ENCODE data around the gene PTGES3. TPM values are rescaled to one million over a fixed set of nuclear protein-coding genes. Genes with fewer than 3 reads are reported as not detected.

PTGES3 gene
- 435 and 449 TPM in 2 replicates for total RNA-seq (2021)
- long read RNA-seq, transcript PTGES3-204 (7 exons, 1,017 nt), result minor isoform, 67 of 5,015 reads
- long read RNA-seq, transcript PTGES3-202 (7 exons, 1,547 nt), result minor isoform, 118 of 5,015 reads
- long read RNA-seq, transcript PTGES3-201 (8 exons, 1,920 nt), result major isoform, 4,538 of 5,015 reads
- long read RNA-seq, transcript PTGES3-207 (9 exons, 2,077 nt), result minor isoform, 37 of 5,015 reads
- long read RNA-seq, partial matches to known transcripts, result 38 of 5,015 reads
- long read RNA-seq, other reads (novel, unspliced or antisense), result 217 of 5,015 reads

DNA sequence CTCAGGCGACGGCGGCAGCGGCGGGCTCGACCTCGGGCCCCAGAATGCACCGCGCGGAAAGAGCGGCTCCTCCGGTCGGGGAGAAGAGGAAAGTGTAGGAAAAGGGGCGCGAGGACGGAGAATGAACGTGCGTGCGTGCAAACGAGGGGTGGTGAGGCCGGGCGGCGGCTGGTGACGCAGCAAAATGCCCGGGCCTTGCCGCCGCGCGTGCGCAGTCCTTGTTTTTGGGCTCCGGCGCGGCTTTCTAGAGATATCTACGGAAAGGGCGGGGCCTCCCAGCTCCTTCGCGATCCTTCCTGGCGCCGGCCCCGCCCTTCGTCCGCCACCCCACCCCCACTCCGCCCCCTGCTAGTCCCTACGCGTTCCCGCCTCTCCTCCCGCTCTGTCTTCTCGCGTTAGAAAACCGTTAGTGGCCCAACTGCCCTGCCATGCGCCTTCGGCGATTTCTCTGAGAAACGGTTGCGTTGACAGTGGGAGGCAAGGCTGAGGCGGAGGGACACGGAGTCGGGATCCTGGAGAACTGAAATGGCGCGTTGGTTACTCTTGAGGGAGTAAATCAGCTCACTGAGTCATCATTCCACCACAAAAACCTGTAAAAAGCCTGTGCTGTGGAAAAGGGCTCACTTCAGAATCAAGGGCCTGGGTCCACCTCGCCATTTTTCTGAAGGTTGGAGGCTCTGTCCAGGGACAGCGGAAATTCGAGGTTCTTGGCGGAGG lies at the start of gene PTGES3:
TSS of gene PTGES3 (minus strand) at position 156 of the 717 bp plus-strand sequence. CDS start 285 bp downstream, outside the sequence.
- H2BK12ac ChIP-seq (ENCODE audit: insufficient read length, low read depth, low read length), result peak within 1 kb of the TSS; percentile 40
- H4K91ac ChIP-seq (ENCODE audit: insufficient read length, low read depth, low read length), result no peak within 1 kb of the TSS
- H3K23ac ChIP-seq (ENCODE audit: insufficient read length, low read depth, low read length), result no peak within 1 kb of the TSS
- TF ChIP-seq, protein P1, sequence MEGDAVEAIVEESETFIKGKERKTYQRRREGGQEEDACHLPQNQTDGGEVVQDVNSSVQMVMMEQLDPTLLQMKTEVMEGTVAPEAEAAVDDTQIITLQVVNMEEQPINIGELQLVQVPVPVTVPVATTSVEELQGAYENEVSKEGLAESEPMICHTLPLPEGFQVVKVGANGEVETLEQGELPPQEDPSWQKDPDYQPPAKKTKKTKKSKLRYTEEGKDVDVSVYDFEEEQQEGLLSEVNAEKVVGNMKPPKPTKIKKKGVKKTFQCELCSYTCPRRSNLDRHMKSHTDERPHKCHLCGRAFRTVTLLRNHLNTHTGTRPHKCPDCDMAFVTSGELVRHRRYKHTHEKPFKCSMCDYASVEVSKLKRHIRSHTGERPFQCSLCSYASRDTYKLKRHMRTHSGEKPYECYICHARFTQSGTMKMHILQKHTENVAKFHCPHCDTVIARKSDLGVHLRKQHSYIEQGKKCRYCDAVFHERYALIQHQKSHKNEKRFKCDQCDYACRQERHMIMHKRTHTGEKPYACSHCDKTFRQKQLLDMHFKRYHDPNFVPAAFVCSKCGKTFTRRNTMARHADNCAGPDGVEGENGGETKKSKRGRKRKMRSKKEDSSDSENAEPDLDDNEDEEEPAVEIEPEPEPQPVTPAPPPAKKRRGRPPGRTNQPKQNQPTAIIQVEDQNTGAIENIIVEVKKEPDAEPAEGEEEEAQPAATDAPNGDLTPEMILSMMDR (conservative IDR thresholded peaks at IDR 0.05), result no peak
- H3K9ac ChIP-seq (ENCODE audit: extremely low read depth, insufficient read length, low read length), result peak within 1 kb of the TSS; percentile 95
- no peaks in the 10 kb centered on the region for H3K27me3 Mint-ChIP-seq (ENCODE audit: low read depth)
- H3K36me3 Mint-ChIP-seq (ENCODE audit: insufficient read depth in 1 of 3, low read depth in 3 of 3), result peaks cover 29 to 34% (median 33%) of the 10 kb centered on the region in 3 experiments
- no peak within 1 kb of the TSS for H4K8ac ChIP-seq (replicated peaks; ENCODE audit: insufficient read length, low read depth, low read length)
- peaks cover 15 to 24% of the 10 kb centered on the region in 2 experiments for H3K4me1 Mint-ChIP-seq
- peak within 1 kb of the TSS; percentile 27 for H2BK5ac ChIP-seq (ENCODE audit: insufficient read length, low read length)
- no peaks in the 10 kb centered on the region for H3K27me3 ChIP-seq (ENCODE audit: insufficient read depth, low read length)
- H3K79me1 ChIP-seq (ENCODE audit: insufficient read depth, low read depth, low read length, poor library complexity, severe bottlenecking), result no peaks in the 10 kb centered on the region
- H2BK120ac ChIP-seq (ENCODE audit: low read depth, low read length, poor library complexity, severe bottlenecking), result peak within 1 kb of the TSS; percentile 90
- peak within 1 kb of the TSS; percentile 96 for H3K27ac ChIP-seq (ENCODE audit: insufficient read length, low read depth, low read length)
- H2AK5ac ChIP-seq (ENCODE audit: insufficient read length, low read length), result no peak within 1 kb of the TSS
- no peaks in the 10 kb centered on the region for H3K9me3 ChIP-seq (ENCODE audit: control insufficient read depth, low read depth, low read length)
- H3K14ac ChIP-seq (ENCODE audit: insufficient read depth, low read length), result peak within 1 kb of the TSS; percentile 96
- no peak within 1 kb of the TSS for H2BK20ac ChIP-seq (ENCODE audit: low read depth, low read length, poor library complexity, severe bottlenecking)
- no peaks in the 10 kb centered on the region for H4K20me1 ChIP-seq (ENCODE audit: control insufficient read depth, insufficient read depth, insufficient read length)
- peak within 1 kb of the TSS; percentile 92 for H3K18ac ChIP-seq (ENCODE audit: insufficient read length, low read depth, low read length)
- peak within 1 kb of the TSS; percentile 99 to 100 (median 99) for H3K27ac Mint-ChIP-seq
- H3K4ac ChIP-seq (ENCODE audit: low read depth, low read length), result peak within 1 kb of the TSS; percentile 31; the same call in 1 of the 2 replicates
- no peak within 1 kb of the TSS for H2BK15ac ChIP-seq (ENCODE audit: low read depth, low read length)
- H3K79me2 ChIP-seq (ENCODE audit: insufficient read depth, low read length), result peaks cover 38% of the 10 kb centered on the region; the same call in 1 of the 2 replicates
- DNase-seq, result peak; percentile 99
- H3K4me2 ChIP-seq (ENCODE audit: insufficient read depth, insufficient read length, low read length), result peak within 1 kb of the TSS; percentile 88
- H3K23me2 ChIP-seq (ENCODE audit: insufficient read length, low read depth, low read length, poor library complexity, severe bottlenecking), result peaks cover 8% of the 10 kb centered on the region
- no peak within 1 kb of the TSS for H3K56ac ChIP-seq (ENCODE audit: insufficient read length, low read depth, low read length)
- peak within 1 kb of the TSS; percentile 99 to 100 for H3K4me3 Mint-ChIP-seq
- peak within 1 kb of the TSS; percentile 47 for H4K5ac ChIP-seq (ENCODE audit: insufficient read length, low read depth, low read length)
- no peak within 1 kb of the TSS for H3T11ph ChIP-seq (ENCODE audit: low read length)
- no CpG with 5 or more reads among the region's 64 CpGs for WGBS (ENCODE audit: extremely low coverage, insufficient read length, low lambda C conversion rate)
- H2AFZ ChIP-seq (ENCODE audit: low read length), result no peak within 1 kb of the TSS
- H3K4me1 ChIP-seq (ENCODE audit: insufficient read depth, low read length), result no peaks in the 10 kb centered on the region
- H3K9me3 Mint-ChIP-seq, result peaks cover 0 to 3% of the 10 kb centered on the region in 2 experiments; a peak in 2 of 5 replicates

Data from H9 (cell line).